Measurements from ENCODE around the gene C1orf198. TPM values are rescaled to one million over a fixed set of nuclear protein-coding genes. Genes with fewer than 3 reads are reported as not detected.
A peak's percentile ranks its signal among the peaks of the same experiment; 100 is the strongest.

The C1orf198 gene
- total RNA-seq, 3 donors from 2014 or later = 63.6 to 138 (median 124) TPM

DNA sequence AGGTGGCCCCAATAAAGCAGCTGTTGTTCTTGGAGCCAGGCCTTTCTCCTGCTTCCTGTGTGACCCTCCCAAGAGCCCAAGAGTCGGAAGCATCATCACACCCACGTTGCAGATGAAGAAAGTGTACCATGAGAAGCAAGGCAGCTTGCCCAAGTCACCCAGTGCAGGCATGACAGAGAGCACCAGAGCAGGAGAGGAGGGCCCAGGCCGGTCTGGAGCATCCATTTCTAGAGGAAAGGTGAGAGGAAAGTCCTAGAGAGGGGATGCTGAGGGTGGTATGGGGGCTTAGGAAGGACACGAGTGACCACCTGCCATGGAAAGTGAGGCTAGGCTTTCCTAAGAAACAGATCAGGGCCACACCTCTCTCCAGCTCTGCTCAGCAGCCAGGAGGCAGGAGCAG, 47.0 kb downstream of the C1orf198 start:
- H3K27me3 ChIP-seq = no peaks in the 10 kb centered on the region
- peak overlapping the region in 1 of 2 donors; percentile 44 for H3K27ac ChIP-seq
- no peak overlapping the region for H3K4me3 ChIP-seq
- TF ChIP-seq POLR2AphosphoS5 (IDR thresholded peaks at IDR 0.05) (no peak), POLR2A (IDR thresholded peaks at IDR 0.05) (no peak)
- TF ChIP-seq, protein P1, sequence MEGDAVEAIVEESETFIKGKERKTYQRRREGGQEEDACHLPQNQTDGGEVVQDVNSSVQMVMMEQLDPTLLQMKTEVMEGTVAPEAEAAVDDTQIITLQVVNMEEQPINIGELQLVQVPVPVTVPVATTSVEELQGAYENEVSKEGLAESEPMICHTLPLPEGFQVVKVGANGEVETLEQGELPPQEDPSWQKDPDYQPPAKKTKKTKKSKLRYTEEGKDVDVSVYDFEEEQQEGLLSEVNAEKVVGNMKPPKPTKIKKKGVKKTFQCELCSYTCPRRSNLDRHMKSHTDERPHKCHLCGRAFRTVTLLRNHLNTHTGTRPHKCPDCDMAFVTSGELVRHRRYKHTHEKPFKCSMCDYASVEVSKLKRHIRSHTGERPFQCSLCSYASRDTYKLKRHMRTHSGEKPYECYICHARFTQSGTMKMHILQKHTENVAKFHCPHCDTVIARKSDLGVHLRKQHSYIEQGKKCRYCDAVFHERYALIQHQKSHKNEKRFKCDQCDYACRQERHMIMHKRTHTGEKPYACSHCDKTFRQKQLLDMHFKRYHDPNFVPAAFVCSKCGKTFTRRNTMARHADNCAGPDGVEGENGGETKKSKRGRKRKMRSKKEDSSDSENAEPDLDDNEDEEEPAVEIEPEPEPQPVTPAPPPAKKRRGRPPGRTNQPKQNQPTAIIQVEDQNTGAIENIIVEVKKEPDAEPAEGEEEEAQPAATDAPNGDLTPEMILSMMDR (IDR thresholded peaks at IDR 0.05) = no peak
- no peaks in the 10 kb centered on the region for H3K36me3 ChIP-seq
- intact Hi-C loops (cut with DNase I; ENCODE audit: low total_unique reads) = no loop called here
- H3K9me3 ChIP-seq = no peaks in the 10 kb centered on the region
- no peak for DNase-seq (ENCODE audit: low spot score in 2 of 2)
- H3K4me1 ChIP-seq = peaks cover 6 to 8% of the 10 kb centered on the region in 2 donors

GRCh38 chr1:230820568-230820967, 47.8 kb downstream of the C1orf198 start:
- Histone ChIP-seq H3K9me3 (no peaks in the 10 kb centered on the region), H3K36me3 (no peaks in the 10 kb centered on the region), H3K27ac (no peak overlapping the region), H3K4me3 (no peak overlapping the region), H3K4me1 (peaks cover 0 to 4% of the 10 kb centered on the region in 2 donors), H3K27me3 (no peaks in the 10 kb centered on the region)
- intact Hi-C loops (cut with DNase I; ENCODE audit: low total_unique reads) = no loop called here
- no peak for DNase-seq (ENCODE audit: low spot score in 2 of 2)
- TF ChIP-seq POLR2AphosphoS5 (IDR thresholded peaks at IDR 0.05) (no peak), POLR2A (IDR thresholded peaks at IDR 0.05) (no peak)
- TF ChIP-seq, protein P1 (IDR thresholded peaks at IDR 0.05) = no peak

- H3K27me3 ChIP-seq = no peaks in the 10 kb centered on the region
- no peak for DNase-seq (ENCODE audit: low spot score in 2 of 2)
- intact Hi-C loops (cut with DNase I; ENCODE audit: low total_unique reads) = no loop called here
- H3K27ac ChIP-seq = no peak overlapping the region
- H3K9me3 ChIP-seq = no peaks in the 10 kb centered on the region
- no peaks in the 10 kb centered on the region for H3K36me3 ChIP-seq
- TF ChIP-seq, protein P1 (IDR thresholded peaks at IDR 0.05) = no peak
- TF ChIP-seq POLR2A (IDR thresholded peaks at IDR 0.05) (no peak), POLR2AphosphoS5 (IDR thresholded peaks at IDR 0.05) (no peak)
- H3K4me3 ChIP-seq = no peak overlapping the region
- H3K4me1 ChIP-seq = peaks cover 0 to 4% of the 10 kb centered on the region in 2 donors
Measured at GRCh38 chr1:230819976-230820375, 48.3 kb downstream of the C1orf198 start.

- no peaks in the 10 kb centered on the region for H3K9me3 ChIP-seq
- no peak for DNase-seq (ENCODE audit: low spot score in 2 of 2)
- intact Hi-C loops (cut with DNase I; ENCODE audit: low total_unique reads) = no loop called here
- H3K27ac ChIP-seq = no peak overlapping the region
- H3K4me1 ChIP-seq = no peaks in the 10 kb centered on the region
- TF ChIP-seq POLR2A (IDR thresholded peaks at IDR 0.05) = no peak
- no peak for TF ChIP-seq POLR2AphosphoS5 (IDR thresholded peaks at IDR 0.05)
- TF ChIP-seq, protein P1 (IDR thresholded peaks at IDR 0.05) = no peak
- H3K36me3 ChIP-seq = no peaks in the 10 kb centered on the region
- H3K27me3 ChIP-seq = no peaks in the 10 kb centered on the region
- H3K4me3 ChIP-seq = no peak overlapping the region
Measured at GRCh38 chr1:230818901-230819300, 49.4 kb downstream of the C1orf198 start.

GRCh38 chr1:230818367-230818766, 50.0 kb downstream of the C1orf198 start:
- H3K27me3 ChIP-seq = no peaks in the 10 kb centered on the region
- intact Hi-C loops (cut with DNase I; ENCODE audit: low total_unique reads) = no loop called here
- H3K4me3 ChIP-seq = no peak overlapping the region
- H3K4me1 ChIP-seq = no peaks in the 10 kb centered on the region
- DNase-seq (ENCODE audit: low spot score in 2 of 2) = no peak
- H3K27ac ChIP-seq = no peak overlapping the region
- TF ChIP-seq POLR2A (IDR thresholded peaks at IDR 0.05) (no peak), POLR2AphosphoS5 (IDR thresholded peaks at IDR 0.05) (no peak)
- TF ChIP-seq, protein P1 (IDR thresholded peaks at IDR 0.05) = no peak
- H3K36me3 ChIP-seq = no peaks in the 10 kb centered on the region
- H3K9me3 ChIP-seq = no peaks in the 10 kb centered on the region

Data from breast epithelium (tissue), 4 donors.